Effector CD8-positive, alpha-beta T cell (primary cell): ENCODE measurements around the gene SEC14L2.
"Not testable (repeated sequence)": the region's sequence is repeated elsewhere in the genome, so short reads cannot be mapped to it uniquely, and the experiment has no call there.

Source experiments
- DNase-seq: peaks from one replicate; lab custom pipeline; 2025; lab: John Stamatoyannopoulos, UW

Gene SEC14L2

GRCh38 chr22:30455075-30455840, 58.4 kb downstream of the SEC14L2 start:
- no peak for DNase-seq

GRCh38 chr22:30457981-30458380, 61.2 kb downstream of the SEC14L2 start:
- DNase-seq = no peak

GRCh38 chr22:30459181-30460052, 62.6 kb downstream of the SEC14L2 start:
- DNase-seq = no peak

GRCh38 chr22:30460147-30460546, 63.3 kb downstream of the SEC14L2 start:
- no peak for DNase-seq

GRCh38 chr22:30460555-30460954, 63.7 kb downstream of the SEC14L2 start:
- not testable (repeated sequence) for DNase-seq

GRCh38 chr22:30469165-30469564, 72.3 kb downstream of the SEC14L2 start:
- DNase-seq = no peak

GRCh38 chr22:30470655-30471054, 73.8 kb downstream of the SEC14L2 start:
- no peak for DNase-seq

- no peak for DNase-seq
Measured at GRCh38 chr22:30471616-30472318, 74.9 kb downstream of the SEC14L2 start, which contains the start of gene SEC14L3. SEC14L3 (minus strand) TSS chr22:30472017; CDS start chr22:30471958, 59 bp downstream.

GRCh38 chr22:30472994-30473720, 76.3 kb downstream of the SEC14L2 start:
- DNase-seq = no peak

GRCh38 chr22:30474121-30474520, 77.3 kb downstream of the SEC14L2 start:
- DNase-seq = no peak
